MM.1S (cell line): ENCODE measurements around the gene PSEN2.

Experiments used
- EZH2 ChIP-seq: fragments of 300-600 bp; sonication (generic); optimal IDR thresholded peaks from 2 replicates; pipeline ENCODE3; 2017; ENCODE audit warnings: low read depth, mild to moderate bottlenecking, antibody characterized with exemption, low read length, mixed read lengths
- TF ChIP-seq, protein P1 (sequence below): fragments of 300-600 bp; sonication (generic); IDR thresholded peaks from 2 replicates; pipeline ENCODE4 v1.5.1; 2016; ENCODE audit warnings: antibody characterized with exemption, low read length, mixed read lengths

DNA sequence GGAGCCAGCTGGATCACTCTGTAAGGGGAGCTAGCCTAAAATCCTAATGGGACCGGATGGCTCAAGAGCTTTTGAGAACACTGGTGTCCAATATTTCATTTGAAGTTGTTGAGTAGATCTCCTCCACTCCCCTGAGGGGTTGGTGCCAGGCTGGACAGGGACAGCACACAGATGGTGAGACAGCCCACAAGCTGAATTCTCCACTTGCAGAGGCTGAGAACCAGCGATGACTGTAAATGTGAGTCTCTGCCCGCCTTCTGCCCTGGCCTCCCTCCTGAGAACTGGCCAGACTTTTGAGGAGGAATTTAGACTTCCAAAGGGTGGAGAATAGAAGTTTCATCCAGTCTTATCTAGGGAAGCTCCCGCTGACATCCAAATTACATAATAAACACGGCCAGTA is 49.2 kb downstream of the PSEN2 start:
- TF ChIP-seq, protein P1, sequence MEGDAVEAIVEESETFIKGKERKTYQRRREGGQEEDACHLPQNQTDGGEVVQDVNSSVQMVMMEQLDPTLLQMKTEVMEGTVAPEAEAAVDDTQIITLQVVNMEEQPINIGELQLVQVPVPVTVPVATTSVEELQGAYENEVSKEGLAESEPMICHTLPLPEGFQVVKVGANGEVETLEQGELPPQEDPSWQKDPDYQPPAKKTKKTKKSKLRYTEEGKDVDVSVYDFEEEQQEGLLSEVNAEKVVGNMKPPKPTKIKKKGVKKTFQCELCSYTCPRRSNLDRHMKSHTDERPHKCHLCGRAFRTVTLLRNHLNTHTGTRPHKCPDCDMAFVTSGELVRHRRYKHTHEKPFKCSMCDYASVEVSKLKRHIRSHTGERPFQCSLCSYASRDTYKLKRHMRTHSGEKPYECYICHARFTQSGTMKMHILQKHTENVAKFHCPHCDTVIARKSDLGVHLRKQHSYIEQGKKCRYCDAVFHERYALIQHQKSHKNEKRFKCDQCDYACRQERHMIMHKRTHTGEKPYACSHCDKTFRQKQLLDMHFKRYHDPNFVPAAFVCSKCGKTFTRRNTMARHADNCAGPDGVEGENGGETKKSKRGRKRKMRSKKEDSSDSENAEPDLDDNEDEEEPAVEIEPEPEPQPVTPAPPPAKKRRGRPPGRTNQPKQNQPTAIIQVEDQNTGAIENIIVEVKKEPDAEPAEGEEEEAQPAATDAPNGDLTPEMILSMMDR: no peak
- TF ChIP-seq EZH2: no peak
